ENCODE measurements around the gene SLC12A6. TPM values are rescaled to one million over a fixed set of nuclear protein-coding genes. Genes with fewer than 3 reads are reported as not detected.

Gene SLC12A6
- total and polyA plus RNA-seq, 2 of the 13 experiments (the other 11 are each of a cell fraction or from before 2014, with no cell fraction given) = 15.2 to 30.1 TPM

DNA sequence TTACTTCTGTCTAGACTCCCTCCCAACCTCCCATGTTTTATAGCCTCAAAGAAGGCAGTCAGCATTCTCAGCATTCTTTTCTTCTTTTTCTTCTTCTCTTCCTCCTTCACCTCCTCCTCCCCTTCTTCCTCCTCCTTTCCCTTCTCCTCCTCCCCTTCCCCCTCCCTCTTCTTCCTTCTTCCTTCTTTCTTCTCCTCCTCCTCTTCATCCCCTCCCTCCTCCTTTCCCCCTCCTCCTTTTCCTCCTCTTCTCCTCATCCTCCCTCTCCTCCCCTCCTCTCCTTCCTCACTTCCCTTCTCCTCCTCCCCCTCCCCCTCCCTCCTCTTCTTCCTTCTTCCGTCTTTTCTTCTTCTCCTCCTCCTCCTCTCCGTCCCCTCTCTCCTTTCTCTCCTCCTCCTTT lies 33.1 kb upstream of the SLC12A6 start:
- Histone ChIP-seq H4K20me1 (ENCODE audit: insufficient read depth, low read length) (no peaks in the 10 kb centered on the region), H3K9me3 (ENCODE audit: low read length) (no peaks in the 10 kb centered on the region), H3K36me3 (replicated peaks in 1 of 2; ENCODE audit: control insufficient read depth in 1 of 2, insufficient read depth in 2 of 2, low read length in 2 of 2) (no peaks in the 10 kb centered on the region), H3K79me2 (ENCODE audit: insufficient read depth, low read length) (no peaks in the 10 kb centered on the region), H3K27me3 (ENCODE audit: control insufficient read depth in 1 of 2, insufficient read depth in 2 of 2, low read length in 2 of 2) (no peaks in the 10 kb centered on the region), H3K4me2 (ENCODE audit: low read depth, low read length) (no peak overlapping the region), H3K4me1 (ENCODE audit: insufficient read depth, low read length) (peaks cover 15% of the 10 kb centered on the region), H3K27ac (ENCODE audit: extremely low read length, insufficient read depth, low read length) (no peak overlapping the region), H3K4me3 (replicated peaks in 1 of 3; ENCODE audit: insufficient read depth in 1 of 3, low read depth in 2 of 3, low read length in 3 of 3) (no peak overlapping the region), H3K9ac (ENCODE audit: insufficient read depth, low read depth, low read length) (no peak overlapping the region), H2AFZ (ENCODE audit: low read length) (no peak overlapping the region)
- intact Hi-C loops (cut with micrococcal nuclease; ENCODE audit: unreplicated experiment) (no loop called here), in situ Hi-C loops (cut with HindIII; ENCODE audit: extremely low pct_ligation_motif_present, low pct_unique_long_range_greater_than_20kb) (loop anchor here (10.0 to 25.0 kb wide), 2 partner anchors 136 to 308 kb away; no protein-coding TSS in a partner anchor)
- no peak for ATAC-seq
- CTCF ChIA-PET (ENCODE audit: low intra/inter-chr PET ratio, low total read pairs) = no interaction called here
- POLR2A ChIA-PET = no interaction called here
- no peak for DNase-seq (ENCODE audit: low spot score)
- no peak for TF ChIP-seq YY1 (IDR thresholded peaks at IDR 0.05; ENCODE audit: insufficient read depth, insufficient replicate concordance, low read depth, low read length)
- TF ChIP-seq MIER2 (CRISPR knock-in tag; IDR thresholded peaks at IDR 0.05) = no peak
- peak; percentile 60 for TF ChIP-seq PCBP2 (optimal IDR thresholded peaks at IDR 0.05; ENCODE audit: low read depth, low read length, poor library complexity, severe bottlenecking)
- TF ChIP-seq ZNF777 (CRISPR knock-in tag; IDR thresholded peaks at IDR 0.05) = no peak
- TF ChIP-seq ONECUT2 (CRISPR knock-in tag; IDR thresholded peaks at IDR 0.05) = no peak
- no TSS peak for BruUV-seq (replicated peaks)
- WGBS (ENCODE audit: low lambda C conversion rate) = 35% methylated on average over 2 of the region's 2 CpGs
- no peak for FAIRE-seq

DNA sequence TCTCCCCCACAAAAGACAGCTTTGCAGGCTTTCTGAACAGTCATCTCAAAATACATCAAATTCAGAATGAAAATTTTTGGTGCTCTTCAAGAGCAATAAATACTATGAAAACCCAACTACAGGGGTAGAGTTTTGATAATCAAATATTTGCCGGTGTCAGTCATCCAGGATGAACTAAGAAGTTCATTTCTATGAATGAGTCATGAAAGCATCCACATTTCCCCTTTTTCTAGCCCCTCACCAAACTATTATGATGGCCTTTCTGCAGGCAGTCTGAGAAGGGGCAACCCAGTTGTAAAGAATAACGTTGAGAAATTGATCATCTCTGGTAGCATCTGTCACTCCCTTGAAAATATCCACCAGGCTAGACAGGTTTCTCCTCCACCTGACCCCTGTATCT lies 32.5 kb upstream of the SLC12A6 start:
- POLR2A ChIA-PET = no interaction called here
- Histone ChIP-seq H3K27me3 (ENCODE audit: control insufficient read depth in 1 of 2, insufficient read depth in 2 of 2, low read length in 2 of 2) (no peaks in the 10 kb centered on the region), H3K9me3 (ENCODE audit: low read length) (no peaks in the 10 kb centered on the region), H3K79me2 (ENCODE audit: insufficient read depth, low read length) (no peaks in the 10 kb centered on the region), H3K36me3 (replicated peaks in 1 of 2; ENCODE audit: control insufficient read depth in 1 of 2, insufficient read depth in 2 of 2, low read length in 2 of 2) (no peaks in the 10 kb centered on the region), H3K9ac (ENCODE audit: insufficient read depth, low read depth, low read length) (no peak overlapping the region), H2AFZ (ENCODE audit: low read length) (no peak overlapping the region), H4K20me1 (ENCODE audit: insufficient read depth, low read length) (no peaks in the 10 kb centered on the region), H3K4me2 (ENCODE audit: low read depth, low read length) (no peak overlapping the region), H3K4me3 (replicated peaks in 1 of 3; ENCODE audit: insufficient read depth in 1 of 3, low read depth in 2 of 3, low read length in 3 of 3) (no peak overlapping the region), H3K27ac (ENCODE audit: extremely low read length, insufficient read depth, low read length) (no peak overlapping the region), H3K4me1 (ENCODE audit: insufficient read depth, low read length) (peaks cover 20% of the 10 kb centered on the region)
- 25% methylated on average over 2 of the region's 2 CpGs for WGBS (ENCODE audit: low lambda C conversion rate)
- CTCF ChIA-PET (ENCODE audit: low intra/inter-chr PET ratio, low total read pairs) = no interaction called here
- no TSS peak for BruUV-seq (replicated peaks)
- no peak for DNase-seq (ENCODE audit: low spot score)
- TF ChIP-seq SCMH1 (CRISPR knock-in tag; IDR thresholded peaks at IDR 0.05; ENCODE audit: borderline replicate concordance) = no peak
- TF ChIP-seq ATM (IDR thresholded peaks at IDR 0.05; ENCODE audit: borderline replicate concordance) = no peak
- TF ChIP-seq ZNF605 (CRISPR knock-in tag; IDR thresholded peaks at IDR 0.05) = no peak
- TF ChIP-seq KDM3A (CRISPR knock-in tag; IDR thresholded peaks at IDR 0.05; ENCODE audit: low read depth) = no peak
- no peak for TF ChIP-seq BORCS8-MEF2B (CRISPR knock-in tag; IDR thresholded peaks at IDR 0.05)
- TF ChIP-seq MBNL3 (CRISPR knock-in tag; conservative IDR thresholded peaks at IDR 0.05) = no peak
- TF ChIP-seq ZNF44 (CRISPR knock-in tag; IDR thresholded peaks at IDR 0.05) = no peak
- no peak for TF ChIP-seq GRHL1 (CRISPR knock-in tag; conservative IDR thresholded peaks at IDR 0.05)
- no peak for TF ChIP-seq RFXANK (CRISPR knock-in tag; IDR thresholded peaks at IDR 0.05)
- TF ChIP-seq PAWR (CRISPR knock-in tag; IDR thresholded peaks at IDR 0.05; ENCODE audit: borderline replicate concordance) = no peak
- no peak for TF ChIP-seq ZNF691 (CRISPR knock-in tag; IDR thresholded peaks at IDR 0.05; ENCODE audit: borderline replicate concordance, low read depth)
- TF ChIP-seq SP4 (CRISPR knock-in tag; IDR thresholded peaks at IDR 0.05) = no peak
- no peak for TF ChIP-seq HIVEP1 (CRISPR knock-in tag; IDR thresholded peaks at IDR 0.05)
- no peak for ATAC-seq
- intact Hi-C loops (cut with micrococcal nuclease; ENCODE audit: unreplicated experiment) (no loop called here), in situ Hi-C loops (cut with HindIII; ENCODE audit: extremely low pct_ligation_motif_present, low pct_unique_long_range_greater_than_20kb) (loop anchor here (10.0 to 25.0 kb wide), 2 partner anchors 135 to 308 kb away; no protein-coding TSS in a partner anchor)
- no peak for FAIRE-seq

All from HepG2 (cell line).